ENCODE results near the gene AMACR. TPM values are rescaled to one million over a fixed set of nuclear protein-coding genes. Genes with fewer than 3 reads are reported as not detected.

Gene AMACR
- total and polyA plus RNA-seq, 2 of the 8 experiments (the other 6 are each of a cell fraction or from before 2014, with no cell fraction given), result 9.1 to 12.6 TPM

DNA sequence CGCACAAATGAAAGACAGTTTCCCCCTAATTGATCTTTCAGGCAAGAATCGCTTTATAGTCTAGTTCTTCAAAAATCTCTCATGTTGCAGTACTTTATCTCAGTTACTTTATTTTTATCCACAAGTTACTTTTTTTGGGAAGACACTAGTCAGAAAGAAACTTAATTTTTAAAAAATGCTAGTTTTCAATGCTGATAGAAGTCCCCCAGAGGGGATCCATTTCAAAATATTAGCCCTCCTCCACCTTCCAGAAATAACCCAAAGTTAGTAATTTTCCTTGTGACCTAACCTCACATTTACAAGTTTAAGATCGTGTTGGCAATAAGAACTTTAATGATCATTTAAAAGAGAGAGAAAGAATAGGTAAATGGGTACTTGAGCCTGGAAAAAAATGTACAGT lies 24.1 kb upstream of the AMACR start (continued):
- TF ChIP-seq BRCA1 (IDR thresholded peaks at IDR 0.05; ENCODE audit: low read depth, low read length), result no peak

Measured in H1 (cell line).